Neural cell (in vitro differentiated cells): Measurements from ENCODE around the gene SLAIN1. TPM values are rescaled to one million over a fixed set of nuclear protein-coding genes. Genes with fewer than 3 reads are reported as not detected.

Experiments used
- H2AFZ ChIP-seq: fragments of 200-600, 300-800 bp; sonication (generic), shearing (Covaris generic); 2 replicates; pipeline ENCODE4 v1.6.0; 2014; ENCODE audit warnings: low read depth, mild to moderate bottlenecking, antibody characterized with exemption, low read length, moderate library complexity
- H3F3A ChIP-seq: fragments of 200-600 bp; shearing (Covaris generic); 2 replicates; pipeline ENCODE4 v1.6.1; 2016; ENCODE audit warnings: mild to moderate bottlenecking, moderate library complexity, mixed read lengths, antibody characterized with exemption, low read length; ENCODE audit not compliant: insufficient read depth, poor library complexity, severe bottlenecking
- H3K27ac ChIP-seq: fragments of 200-600, 300-800 bp; sonication (generic), shearing (Covaris generic); 2 replicates; pipeline ENCODE4 v1.5.1; 2014; ENCODE audit warnings: mild to moderate bottlenecking, low read length, moderate library complexity
- H3K27me3 ChIP-seq: fragments of 300-800, 200-600 bp; sonication (generic), shearing (Covaris generic); 2 replicates; pipeline ENCODE4 v1.6.0; 2014; ENCODE audit warnings: mild to moderate bottlenecking, low read depth, low read length, moderate library complexity; ENCODE audit not compliant: insufficient read depth
- H3K36me3 ChIP-seq: fragments of 300-800, 200-600 bp; sonication (generic), shearing (Covaris generic); 2 replicates; pipeline ENCODE4 v1.5.1; 2014; ENCODE audit warnings: mild to moderate bottlenecking, antibody characterized with exemption, low read length, moderate library complexity; ENCODE audit not compliant: insufficient read depth
- H3K4me2 ChIP-seq: fragments of 300-800, 200-600 bp; sonication (generic), shearing (Covaris generic); 2 replicates; pipeline ENCODE4 v1.6.0; 2014; ENCODE audit warnings: mild to moderate bottlenecking, low read length
- H3K4me3 ChIP-seq: fragments of 300-800, 200-600 bp; sonication (generic), shearing (Covaris generic); 2 replicates; pipeline ENCODE4 v1.5.1; 2014; ENCODE audit warnings: mild to moderate bottlenecking, low read length, moderate library complexity
- H3K79me2 ChIP-seq: fragments of 200-600 bp; shearing (Covaris generic); replicated peaks from 2 replicates; pipeline ENCODE4 v1.6.0; 2014; ENCODE audit warnings: mild to moderate bottlenecking, low read length, moderate library complexity; ENCODE audit not compliant: insufficient read depth
- H3K9ac ChIP-seq: fragments of 300-800, 200-600 bp; sonication (generic), shearing (Covaris generic); 2 replicates; pipeline ENCODE4 v1.6.1; 2016; ENCODE audit warnings: mild to moderate bottlenecking, low read length, mixed read lengths
- H3K9me2 ChIP-seq: fragments of 200-600 bp; shearing (Covaris generic); 2 replicates; pipeline ENCODE4 v1.6.1; 2016; ENCODE audit warnings: mild to moderate bottlenecking, low read length, mixed read lengths; ENCODE audit not compliant: insufficient read depth
- H3K9me3 ChIP-seq: fragments of 200-600, 300-800 bp; sonication (generic), shearing (Covaris generic); 2 replicates; pipeline ENCODE4 v1.6.1; 2016; ENCODE audit warnings: mild to moderate bottlenecking, mixed run types, low read length, moderate library complexity, mixed read lengths
- H4K20me1 ChIP-seq: fragments of 200-600 bp; shearing (Covaris generic); 2 replicates; pipeline ENCODE4 v1.6.1; 2016; ENCODE audit warnings: mild to moderate bottlenecking, mixed run types; ENCODE audit not compliant: insufficient read depth
- EP300 ChIP-seq: fragments of 450-650 bp; conservative IDR thresholded peaks from 2 replicates; pipeline ENCODE4 v1.6.1; 2014; ENCODE audit warnings: antibody characterized with exemption, mild to moderate bottlenecking, moderate library complexity; ENCODE audit not compliant: poor library complexity, severe bottlenecking
- EZH2 ChIP-seq: fragments of 200-600, 300-800 bp; shearing (Covaris generic), sonication (generic); IDR thresholded peaks from 2 replicates; pipeline ENCODE4 v1.6.1; 2014; ENCODE audit warnings: antibody characterized with exemption, low read length, borderline replicate concordance, mild to moderate bottlenecking; ENCODE audit not compliant: insufficient read depth, poor library complexity, severe bottlenecking
- MXI1 ChIP-seq: fragments of 450-650 bp; conservative IDR thresholded peaks from 2 replicates; pipeline ENCODE4 v1.6.1; 2014; ENCODE audit warnings: antibody characterized with exemption, mild to moderate bottlenecking; ENCODE audit not compliant: poor library complexity, severe bottlenecking
- POLR2AphosphoS5 ChIP-seq: IDR thresholded peaks from 2 replicates; pipeline ENCODE4 v1.6.1; 2012
- RAD21 ChIP-seq: fragments of 450-650 bp; conservative IDR thresholded peaks from 2 replicates; pipeline ENCODE4 v1.6.1; 2014; ENCODE audit warnings: antibody characterized with exemption, mild to moderate bottlenecking, moderate library complexity
- SMC3 ChIP-seq: fragments of 450-650 bp; conservative IDR thresholded peaks from 2 replicates; pipeline ENCODE4 v1.6.1; 2014; ENCODE audit warnings: antibody characterized with exemption, mild to moderate bottlenecking, moderate library complexity; ENCODE audit not compliant: poor library complexity
- TAF1 ChIP-seq: IDR thresholded peaks from 2 replicates; pipeline ENCODE4 v1.6.1; 2012; ENCODE audit warnings: low read depth
- polyA plus RNA-seq: library from polyadenylated mRNA; depleted of rRNA; stranded (reverse); fragments of >200 nt; gene quantifications from 2 replicates; pipeline ENCODE4 v1.2.3, GENCODE V29; 2014
- TF ChIP-seq, protein P1 (sequence below): IDR thresholded peaks from 2 replicates; pipeline ENCODE4 v1.6.1; 2012; ENCODE audit warnings: borderline replicate concordance
- TF ChIP-seq, protein P2 (sequence below): fragments of 450-650 bp; IDR thresholded peaks from 2 replicates; pipeline ENCODE4 v1.5.1; 2014; ENCODE audit warnings: antibody characterized with exemption, mild to moderate bottlenecking, moderate library complexity; ENCODE audit not compliant: poor library complexity, severe bottlenecking

SLAIN1 gene
- polyA plus RNA-seq, 1 donor from 2014 or later, result 155 TPM

DNA sequence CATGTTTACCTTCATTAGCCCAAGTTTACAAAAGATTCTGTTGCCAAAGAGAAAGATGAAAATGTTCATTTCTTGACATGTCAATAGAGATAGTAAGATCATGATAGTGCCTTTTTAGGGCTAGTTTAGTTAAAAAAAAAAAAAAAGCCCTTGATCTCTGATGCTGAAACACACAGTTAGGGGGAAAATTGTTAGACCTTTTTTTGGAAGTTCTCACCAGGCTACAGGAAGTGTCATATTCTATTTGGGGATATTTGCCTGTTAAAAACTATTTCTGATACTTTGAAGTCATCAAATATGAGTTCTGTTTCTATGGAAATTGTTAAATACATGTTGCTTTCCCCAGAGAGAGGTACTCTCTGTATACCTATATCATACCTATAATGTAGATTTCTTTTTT is 21.6 kb downstream of the SLAIN1 start:
- H3K9me3 ChIP-seq, result no peaks in the 10 kb centered on the region
- H3K27me3 ChIP-seq, result no peaks in the 10 kb centered on the region
- H4K20me1 ChIP-seq, result no peaks in the 10 kb centered on the region
- no peak overlapping the region for H3K9ac ChIP-seq
- no peaks in the 10 kb centered on the region for H3K9me2 ChIP-seq
- no peak overlapping the region for H2AFZ ChIP-seq
- no peak for TF ChIP-seq MXI1
- H3K27ac ChIP-seq, result no peak overlapping the region
- H3F3A ChIP-seq, result no peaks in the 10 kb centered on the region
- peaks cover 45% of the 10 kb centered on the region for H3K79me2 ChIP-seq
- H3K36me3 ChIP-seq, result peaks cover 26% of the 10 kb centered on the region
- H3K4me2 ChIP-seq, result no peak overlapping the region
- H3K4me3 ChIP-seq, result no peak overlapping the region

DNA sequence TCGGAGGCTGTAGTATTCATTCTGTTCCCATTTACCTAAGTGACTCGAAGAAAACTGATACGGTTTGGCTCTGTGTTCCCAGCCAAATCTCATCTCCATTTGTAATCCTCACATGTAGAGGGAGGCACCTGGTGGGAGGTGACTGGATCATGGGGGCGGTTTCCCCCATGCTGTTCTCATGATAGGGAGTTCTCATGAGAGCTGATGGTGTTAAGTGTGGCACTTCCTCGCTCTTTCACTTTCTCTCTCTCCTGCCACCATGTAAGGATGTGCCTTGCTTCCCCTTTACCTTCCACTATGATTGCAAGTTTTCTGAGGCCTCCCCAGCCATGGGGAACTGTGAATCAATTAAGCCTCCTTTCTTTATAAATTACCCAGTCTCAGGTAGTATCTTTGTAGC is 23.5 kb downstream of the SLAIN1 start:
- no peak overlapping the region for H3K27ac ChIP-seq
- H4K20me1 ChIP-seq, result no peaks in the 10 kb centered on the region
- H3K27me3 ChIP-seq, result no peaks in the 10 kb centered on the region
- peaks cover 32% of the 10 kb centered on the region for H3K36me3 ChIP-seq
- H3K9me3 ChIP-seq, result no peaks in the 10 kb centered on the region
- H2AFZ ChIP-seq, result no peak overlapping the region
- H3K79me2 ChIP-seq, result peaks cover 54% of the 10 kb centered on the region
- no peak overlapping the region for H3K9ac ChIP-seq
- H3K4me3 ChIP-seq, result no peak overlapping the region
- no peaks in the 10 kb centered on the region for H3F3A ChIP-seq
- no peaks in the 10 kb centered on the region for H3K9me2 ChIP-seq
- H3K4me2 ChIP-seq, result no peak overlapping the region
- no peak for TF ChIP-seq EZH2
- no peak for TF ChIP-seq RAD21
- TF ChIP-seq TAF1, result no peak
- no peak for TF ChIP-seq SMC3
- TF ChIP-seq MXI1, result no peak
- TF ChIP-seq POLR2AphosphoS5, result no peak
- no peak for TF ChIP-seq EP300
- TF ChIP-seq, protein P1, sequence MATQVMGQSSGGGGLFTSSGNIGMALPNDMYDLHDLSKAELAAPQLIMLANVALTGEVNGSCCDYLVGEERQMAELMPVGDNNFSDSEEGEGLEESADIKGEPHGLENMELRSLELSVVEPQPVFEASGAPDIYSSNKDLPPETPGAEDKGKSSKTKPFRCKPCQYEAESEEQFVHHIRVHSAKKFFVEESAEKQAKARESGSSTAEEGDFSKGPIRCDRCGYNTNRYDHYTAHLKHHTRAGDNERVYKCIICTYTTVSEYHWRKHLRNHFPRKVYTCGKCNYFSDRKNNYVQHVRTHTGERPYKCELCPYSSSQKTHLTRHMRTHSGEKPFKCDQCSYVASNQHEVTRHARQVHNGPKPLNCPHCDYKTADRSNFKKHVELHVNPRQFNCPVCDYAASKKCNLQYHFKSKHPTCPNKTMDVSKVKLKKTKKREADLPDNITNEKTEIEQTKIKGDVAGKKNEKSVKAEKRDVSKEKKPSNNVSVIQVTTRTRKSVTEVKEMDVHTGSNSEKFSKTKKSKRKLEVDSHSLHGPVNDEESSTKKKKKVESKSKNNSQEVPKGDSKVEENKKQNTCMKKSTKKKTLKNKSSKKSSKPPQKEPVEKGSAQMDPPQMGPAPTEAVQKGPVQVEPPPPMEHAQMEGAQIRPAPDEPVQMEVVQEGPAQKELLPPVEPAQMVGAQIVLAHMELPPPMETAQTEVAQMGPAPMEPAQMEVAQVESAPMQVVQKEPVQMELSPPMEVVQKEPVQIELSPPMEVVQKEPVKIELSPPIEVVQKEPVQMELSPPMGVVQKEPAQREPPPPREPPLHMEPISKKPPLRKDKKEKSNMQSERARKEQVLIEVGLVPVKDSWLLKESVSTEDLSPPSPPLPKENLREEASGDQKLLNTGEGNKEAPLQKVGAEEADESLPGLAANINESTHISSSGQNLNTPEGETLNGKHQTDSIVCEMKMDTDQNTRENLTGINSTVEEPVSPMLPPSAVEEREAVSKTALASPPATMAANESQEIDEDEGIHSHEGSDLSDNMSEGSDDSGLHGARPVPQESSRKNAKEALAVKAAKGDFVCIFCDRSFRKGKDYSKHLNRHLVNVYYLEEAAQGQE, result no peak
- TF ChIP-seq, protein P2, sequence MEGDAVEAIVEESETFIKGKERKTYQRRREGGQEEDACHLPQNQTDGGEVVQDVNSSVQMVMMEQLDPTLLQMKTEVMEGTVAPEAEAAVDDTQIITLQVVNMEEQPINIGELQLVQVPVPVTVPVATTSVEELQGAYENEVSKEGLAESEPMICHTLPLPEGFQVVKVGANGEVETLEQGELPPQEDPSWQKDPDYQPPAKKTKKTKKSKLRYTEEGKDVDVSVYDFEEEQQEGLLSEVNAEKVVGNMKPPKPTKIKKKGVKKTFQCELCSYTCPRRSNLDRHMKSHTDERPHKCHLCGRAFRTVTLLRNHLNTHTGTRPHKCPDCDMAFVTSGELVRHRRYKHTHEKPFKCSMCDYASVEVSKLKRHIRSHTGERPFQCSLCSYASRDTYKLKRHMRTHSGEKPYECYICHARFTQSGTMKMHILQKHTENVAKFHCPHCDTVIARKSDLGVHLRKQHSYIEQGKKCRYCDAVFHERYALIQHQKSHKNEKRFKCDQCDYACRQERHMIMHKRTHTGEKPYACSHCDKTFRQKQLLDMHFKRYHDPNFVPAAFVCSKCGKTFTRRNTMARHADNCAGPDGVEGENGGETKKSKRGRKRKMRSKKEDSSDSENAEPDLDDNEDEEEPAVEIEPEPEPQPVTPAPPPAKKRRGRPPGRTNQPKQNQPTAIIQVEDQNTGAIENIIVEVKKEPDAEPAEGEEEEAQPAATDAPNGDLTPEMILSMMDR, result no peak

DNA sequence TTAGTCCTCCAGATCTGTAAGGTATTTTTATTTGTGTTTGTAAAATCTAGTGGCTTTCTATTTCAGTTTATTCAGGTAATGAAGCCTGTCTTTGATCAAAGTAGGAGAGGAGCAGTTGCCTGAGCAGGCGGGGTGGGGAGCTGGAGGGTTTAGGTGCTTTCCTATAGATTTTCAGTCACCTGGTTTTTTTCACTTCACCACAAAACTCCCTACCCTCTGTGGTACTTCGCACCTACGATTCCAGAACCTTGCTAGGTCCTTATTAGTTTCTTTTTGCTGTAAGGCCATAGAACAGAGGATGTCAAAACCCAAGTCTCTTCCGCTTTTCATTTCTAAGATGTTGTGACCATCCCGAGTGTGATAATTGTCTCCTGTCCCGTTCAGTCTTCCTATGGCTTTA is 26.6 kb downstream of the SLAIN1 start:
- H3K9me2 ChIP-seq, result no peaks in the 10 kb centered on the region
- no peaks in the 10 kb centered on the region for H3F3A ChIP-seq
- TF ChIP-seq RAD21 (no peak), SMC3 (no peak)
- TF ChIP-seq, protein P1, result no peak
- TF ChIP-seq, protein P2, result no peak
- H3K9ac ChIP-seq, result no peak overlapping the region
- no peak overlapping the region for H3K4me2 ChIP-seq
- peaks cover 50% of the 10 kb centered on the region for H3K79me2 ChIP-seq
- H4K20me1 ChIP-seq, result no peaks in the 10 kb centered on the region
- H3K4me3 ChIP-seq, result no peak overlapping the region
- no peaks in the 10 kb centered on the region for H3K27me3 ChIP-seq
- no peak overlapping the region for H3K27ac ChIP-seq
- no peak overlapping the region for H2AFZ ChIP-seq
- H3K9me3 ChIP-seq, result no peaks in the 10 kb centered on the region
- peaks cover 32% of the 10 kb centered on the region for H3K36me3 ChIP-seq
